ENCODE data around the gene LRBA.
"Not testable (repeated sequence)": the region's sequence is repeated elsewhere in the genome, so short reads cannot be mapped to it uniquely, and the experiment has no call there.

The LRBA gene

DNA sequence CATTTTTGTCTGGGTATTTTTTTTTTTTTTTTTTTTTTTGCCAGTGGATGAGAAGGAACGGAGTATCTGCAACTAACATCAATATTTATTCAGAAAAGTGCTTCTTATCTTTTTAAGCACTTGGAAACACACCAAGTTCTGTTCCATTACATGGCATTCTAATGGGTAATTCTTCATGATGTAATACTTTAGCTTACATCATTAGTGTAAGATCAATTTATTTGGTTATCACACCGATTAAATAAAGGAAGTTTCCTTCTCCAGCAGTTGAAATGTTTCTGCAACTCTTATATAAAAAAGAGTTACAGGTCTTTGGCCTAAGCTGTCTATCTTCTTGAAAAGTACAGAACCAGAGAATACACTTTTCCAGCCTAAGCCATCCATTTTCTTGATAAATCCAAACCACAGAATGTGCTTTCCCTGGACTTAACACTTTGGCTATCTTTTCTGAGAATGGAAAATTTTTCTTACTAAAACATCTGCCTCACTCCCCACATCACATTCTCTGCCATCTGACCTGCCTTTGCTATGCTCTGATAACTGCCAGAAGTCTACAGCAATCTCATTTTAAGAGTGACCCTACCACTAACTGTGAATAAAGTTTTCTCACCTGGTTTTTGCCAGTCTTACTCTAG lies 625.1 kb downstream of the LRBA start:
- peaks cover 6% of the 10 kb centered on the region for H3K36me3 ChIP-seq (ENCODE audit: insufficient read depth, low read length)
- no peaks in the 10 kb centered on the region for H3K9me3 ChIP-seq (ENCODE audit: low read length)
- H3K4me1 ChIP-seq (ENCODE audit: insufficient read depth, low read length): peaks cover 7% of the 10 kb centered on the region

DNA sequence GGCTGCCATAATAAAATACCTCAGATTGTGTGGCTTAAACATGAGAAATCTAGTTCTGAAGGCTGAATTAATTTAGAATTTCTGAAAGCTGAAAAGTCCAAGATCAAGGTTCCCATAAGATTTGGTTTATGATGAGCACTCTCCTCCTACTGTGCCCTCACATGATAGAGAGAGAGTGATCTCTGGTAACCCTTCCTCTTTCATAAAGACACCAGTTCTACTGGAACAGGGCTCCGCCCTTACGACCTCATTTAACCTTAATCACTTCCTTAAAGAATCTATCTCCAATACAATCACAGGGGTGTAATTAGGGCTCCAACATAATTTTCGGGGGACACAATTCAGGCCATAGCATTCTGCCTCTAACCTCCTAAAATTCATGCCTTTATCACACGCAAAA lies 627.1 kb downstream of the LRBA start:
- no peaks in the 10 kb centered on the region for H3K27me3 ChIP-seq (ENCODE audit: control insufficient read depth in 1 of 2, insufficient read depth in 2 of 2, low read length in 2 of 2)

More for the DNA sequence above, 625.1 kb downstream of the LRBA start:
- Histone ChIP-seq H3K4me3 (ENCODE audit: low read depth in 1 of 2, low read length in 2 of 2) (no peak overlapping the region), H3K27ac (ENCODE audit: low read depth, low read length) (no peak overlapping the region), H3K9ac (ENCODE audit: low read length) (no peak overlapping the region), H3K27me3 (ENCODE audit: control insufficient read depth in 1 of 2, insufficient read depth in 2 of 2, low read length in 2 of 2) (no peaks in the 10 kb centered on the region)

DNA sequence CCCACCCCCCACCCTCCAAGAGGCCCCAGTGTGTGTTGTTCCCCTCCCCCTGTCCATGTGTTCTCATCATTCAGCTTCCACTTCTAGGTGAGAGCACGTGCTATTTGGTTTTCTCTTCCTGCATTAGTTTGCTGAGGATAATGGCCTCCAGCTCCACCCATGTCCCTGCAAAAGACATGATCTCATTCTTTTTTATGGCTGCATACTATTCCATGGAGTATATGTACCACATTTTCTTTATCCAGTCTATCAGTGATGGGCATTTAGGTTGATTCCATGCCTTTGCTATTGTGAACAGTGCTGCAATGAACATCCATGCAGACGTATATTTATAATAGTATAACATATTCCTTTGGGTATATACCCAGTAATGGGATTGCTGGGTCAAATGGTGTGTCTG lies 628.7 kb downstream of the LRBA start:
- H3K27ac ChIP-seq (ENCODE audit: low read depth, low read length); H3K27me3 ChIP-seq (ENCODE audit: control insufficient read depth in 1 of 2, insufficient read depth in 2 of 2, low read length in 2 of 2); H3K4me1 ChIP-seq (ENCODE audit: insufficient read depth, low read length): not testable (repeated sequence)

More for the DNA sequence above, 627.1 kb downstream of the LRBA start:
- H3K27ac ChIP-seq (ENCODE audit: low read depth, low read length): no peak overlapping the region
- no peak overlapping the region for H3K9ac ChIP-seq (ENCODE audit: low read length)
- peaks cover 7% of the 10 kb centered on the region for H3K4me1 ChIP-seq (ENCODE audit: insufficient read depth, low read length)
- no peaks in the 10 kb centered on the region for H3K9me3 ChIP-seq (ENCODE audit: low read length)
- peaks cover 6% of the 10 kb centered on the region for H3K36me3 ChIP-seq (ENCODE audit: insufficient read depth, low read length)
- H3K4me3 ChIP-seq (ENCODE audit: low read depth in 1 of 2, low read length in 2 of 2): no peak overlapping the region

DNA sequence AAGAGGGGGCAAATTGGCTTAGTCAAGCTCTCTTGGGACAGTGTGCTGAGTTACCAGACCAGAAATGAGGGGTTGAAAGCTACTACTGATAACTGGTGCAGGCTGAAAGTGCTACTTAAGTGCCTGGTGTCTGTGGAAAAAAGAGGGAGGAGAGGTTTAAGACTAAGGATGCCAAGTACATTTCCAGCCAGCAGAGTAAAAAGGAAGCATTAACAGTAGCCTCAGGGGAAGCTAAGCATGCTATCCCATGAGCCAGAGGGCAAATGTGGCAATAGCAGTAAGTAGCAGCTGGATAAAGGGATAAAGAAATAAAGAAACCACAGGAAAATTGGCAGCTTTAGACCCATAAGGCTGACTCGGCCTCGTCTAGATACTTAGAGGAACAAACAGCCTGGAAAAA lies 629.5 kb downstream of the LRBA start:
- H3K27ac ChIP-seq (ENCODE audit: low read depth, low read length): no peak overlapping the region
- H3K4me1 ChIP-seq (ENCODE audit: insufficient read depth, low read length): peaks cover 7% of the 10 kb centered on the region
- no peak overlapping the region for H3K9ac ChIP-seq (ENCODE audit: low read length)
- peaks cover 6% of the 10 kb centered on the region for H3K36me3 ChIP-seq (ENCODE audit: insufficient read depth, low read length)
- H3K27me3 ChIP-seq (ENCODE audit: control insufficient read depth in 1 of 2, insufficient read depth in 2 of 2, low read length in 2 of 2): no peaks in the 10 kb centered on the region
- H3K4me3 ChIP-seq (ENCODE audit: low read depth in 1 of 2, low read length in 2 of 2): no peak overlapping the region
- no peaks in the 10 kb centered on the region for H3K9me3 ChIP-seq (ENCODE audit: low read length)

More for the DNA sequence above, 628.7 kb downstream of the LRBA start:
- H3K4me3 ChIP-seq (ENCODE audit: low read depth in 1 of 2, low read length in 2 of 2); H3K9ac ChIP-seq (ENCODE audit: low read length); H3K36me3 ChIP-seq (ENCODE audit: insufficient read depth, low read length); H3K9me3 ChIP-seq (ENCODE audit: low read length): not testable (repeated sequence)

DNA sequence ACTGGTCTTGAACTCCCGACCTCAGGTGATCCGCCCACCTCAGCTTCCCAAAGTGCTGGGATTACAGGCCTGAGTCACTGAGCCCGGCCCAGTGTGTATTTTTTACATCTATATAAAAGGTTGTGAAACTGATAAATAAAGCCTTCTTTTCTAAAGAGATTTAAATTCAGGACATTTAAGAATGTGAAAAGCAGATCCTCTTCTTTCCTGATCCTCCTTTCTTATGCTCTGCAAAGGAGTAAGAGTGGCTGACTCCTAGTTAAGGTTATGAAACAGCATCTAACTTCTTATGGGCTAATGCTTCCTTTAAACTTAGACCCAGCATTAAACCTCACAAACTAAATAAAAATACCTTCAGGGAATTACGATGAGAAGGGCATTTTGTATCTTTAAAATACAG lies 630.8 kb downstream of the LRBA start:
- Histone ChIP-seq H3K27me3 (ENCODE audit: control insufficient read depth in 1 of 2, insufficient read depth in 2 of 2, low read length in 2 of 2) (no peaks in the 10 kb centered on the region), H3K27ac (ENCODE audit: low read depth, low read length) (no peak overlapping the region), H3K4me3 (ENCODE audit: low read depth in 1 of 2, low read length in 2 of 2) (no peak overlapping the region), H3K9ac (ENCODE audit: low read length) (no peak overlapping the region), H3K4me1 (ENCODE audit: insufficient read depth, low read length) (peaks cover 7% of the 10 kb centered on the region), H3K36me3 (ENCODE audit: insufficient read depth, low read length) (peaks cover 6% of the 10 kb centered on the region), H3K9me3 (ENCODE audit: low read length) (no peaks in the 10 kb centered on the region)

DNA sequence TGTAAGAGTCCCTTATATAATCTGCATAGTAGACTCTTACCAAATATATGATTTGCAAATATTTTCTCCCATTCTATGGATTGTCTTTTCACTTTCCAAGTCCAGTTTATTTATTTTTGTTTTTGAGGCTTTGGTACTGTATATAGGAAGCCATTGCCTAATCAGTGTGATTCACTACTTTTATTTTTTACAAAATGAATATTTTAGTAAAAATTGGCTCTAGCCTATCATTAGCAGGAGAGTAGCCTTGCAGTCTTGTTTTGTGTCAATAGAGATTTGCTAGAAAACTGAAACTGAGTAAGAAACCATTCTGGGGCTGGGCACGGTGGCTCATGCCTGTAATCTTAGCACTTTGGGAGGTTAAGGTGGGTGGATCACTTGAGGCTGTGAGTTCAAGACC lies 633.1 kb downstream of the LRBA start:
- Histone ChIP-seq H3K27me3 (ENCODE audit: control insufficient read depth in 1 of 2, insufficient read depth in 2 of 2, low read length in 2 of 2) (no peaks in the 10 kb centered on the region), H3K36me3 (ENCODE audit: insufficient read depth, low read length) (no peaks in the 10 kb centered on the region), H3K4me1 (ENCODE audit: insufficient read depth, low read length) (peaks cover 7% of the 10 kb centered on the region), H3K9ac (ENCODE audit: low read length) (no peak overlapping the region), H3K27ac (ENCODE audit: low read depth, low read length) (no peak overlapping the region), H3K9me3 (ENCODE audit: low read length) (no peaks in the 10 kb centered on the region), H3K4me3 (ENCODE audit: low read depth in 1 of 2, low read length in 2 of 2) (no peak overlapping the region)

DNA sequence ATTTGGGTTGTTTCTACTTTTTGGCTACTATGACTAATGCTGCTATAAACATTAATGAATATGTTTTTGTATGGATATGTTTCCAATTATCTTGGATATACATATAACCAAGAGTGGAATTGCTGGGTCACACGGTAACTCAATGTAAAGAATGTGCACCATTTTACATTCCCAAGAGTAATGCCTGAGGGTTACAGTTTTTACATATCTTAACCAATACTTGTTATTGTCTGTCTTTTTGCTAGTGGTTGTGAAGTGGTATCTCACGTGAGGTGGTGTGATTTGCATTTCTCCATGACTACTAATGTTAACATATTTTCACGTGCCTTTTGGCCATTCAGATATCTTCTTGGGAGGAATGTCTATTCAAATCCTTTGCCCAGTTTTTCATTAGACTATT lies 633.5 kb downstream of the LRBA start:
- Histone ChIP-seq H3K36me3 (ENCODE audit: insufficient read depth, low read length) (no peaks in the 10 kb centered on the region), H3K4me1 (ENCODE audit: insufficient read depth, low read length) (peaks cover 7% of the 10 kb centered on the region), H3K27ac (ENCODE audit: low read depth, low read length) (no peak overlapping the region), H3K4me3 (ENCODE audit: low read depth in 1 of 2, low read length in 2 of 2) (no peak overlapping the region), H3K27me3 (ENCODE audit: control insufficient read depth in 1 of 2, insufficient read depth in 2 of 2, low read length in 2 of 2) (no peaks in the 10 kb centered on the region), H3K9me3 (ENCODE audit: low read length) (no peaks in the 10 kb centered on the region), H3K9ac (ENCODE audit: low read length) (no peak overlapping the region)

DNA sequence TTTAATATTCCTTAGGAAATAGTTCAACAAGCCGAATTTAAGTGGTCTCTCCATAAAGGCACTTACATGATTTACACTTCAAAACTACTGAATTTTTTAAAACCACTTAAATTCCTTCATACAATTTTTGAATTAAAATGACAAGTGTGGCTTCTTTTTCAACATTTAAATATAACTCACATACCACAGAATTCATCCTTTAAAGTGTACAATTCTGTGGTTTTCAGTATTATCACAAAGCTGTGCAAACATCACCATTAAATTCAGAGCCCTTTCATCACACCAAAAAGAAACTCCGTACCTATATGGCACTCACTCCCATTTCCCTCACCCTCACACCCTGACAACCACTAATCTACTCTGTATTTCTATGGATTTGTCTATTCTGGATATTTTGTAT lies 634.0 kb downstream of the LRBA start:
- H3K9me3 ChIP-seq (ENCODE audit: low read length): no peaks in the 10 kb centered on the region
- H3K27ac ChIP-seq (ENCODE audit: low read depth, low read length): no peak overlapping the region
- no peak overlapping the region for H3K4me3 ChIP-seq (ENCODE audit: low read depth in 1 of 2, low read length in 2 of 2)
- no peaks in the 10 kb centered on the region for H3K27me3 ChIP-seq (ENCODE audit: control insufficient read depth in 1 of 2, insufficient read depth in 2 of 2, low read length in 2 of 2)
- no peaks in the 10 kb centered on the region for H3K36me3 ChIP-seq (ENCODE audit: insufficient read depth, low read length)
- H3K9ac ChIP-seq (ENCODE audit: low read length): no peak overlapping the region
- peaks cover 7% of the 10 kb centered on the region for H3K4me1 ChIP-seq (ENCODE audit: insufficient read depth, low read length)

DNA sequence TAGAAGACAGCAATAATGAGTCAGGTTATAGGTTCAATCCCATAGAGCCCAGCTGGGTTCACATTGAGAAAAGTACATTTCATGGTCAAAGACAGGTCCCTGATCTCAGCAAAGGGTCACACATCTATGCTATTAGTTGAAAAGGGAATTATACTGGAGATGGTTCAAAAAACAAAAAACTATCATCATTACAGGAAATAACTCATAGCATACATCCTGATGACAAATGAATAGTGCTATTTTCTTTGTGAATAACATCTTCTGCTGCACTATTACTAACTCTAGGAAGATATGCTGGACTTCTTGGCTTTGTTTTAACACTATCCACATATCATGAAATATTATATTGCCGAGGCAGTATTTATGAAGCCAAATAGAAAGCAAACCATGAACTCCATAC lies 635.6 kb downstream of the LRBA start:
- no peak overlapping the region for H3K9ac ChIP-seq (ENCODE audit: low read length)
- no peaks in the 10 kb centered on the region for H3K9me3 ChIP-seq (ENCODE audit: low read length)
- H3K27me3 ChIP-seq (ENCODE audit: control insufficient read depth in 1 of 2, insufficient read depth in 2 of 2, low read length in 2 of 2): no peaks in the 10 kb centered on the region
- H3K27ac ChIP-seq (ENCODE audit: low read depth, low read length): no peak overlapping the region
- H3K4me1 ChIP-seq (ENCODE audit: insufficient read depth, low read length): no peaks in the 10 kb centered on the region
- no peaks in the 10 kb centered on the region for H3K36me3 ChIP-seq (ENCODE audit: insufficient read depth, low read length)
- no peak overlapping the region for H3K4me3 ChIP-seq (ENCODE audit: low read depth in 1 of 2, low read length in 2 of 2)

DNA sequence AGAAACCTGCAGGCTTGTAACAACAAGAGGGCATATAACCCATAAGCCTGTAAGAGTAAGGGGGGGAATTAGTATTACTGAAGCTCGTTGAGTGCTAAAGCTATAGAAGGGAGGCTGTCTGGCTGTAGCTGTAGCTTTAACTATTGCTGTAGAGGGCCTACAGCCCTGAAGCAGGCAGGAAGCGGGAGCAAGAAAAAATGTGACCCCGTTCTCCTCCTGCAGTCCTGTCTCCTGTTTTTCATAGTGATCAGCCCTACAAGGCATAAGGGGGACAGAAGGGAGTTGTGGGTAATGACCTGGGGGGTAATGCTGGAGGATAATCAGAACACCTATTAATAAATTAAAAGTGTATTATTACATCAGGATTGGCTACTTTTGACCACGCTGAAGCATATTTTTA lies 640.1 kb downstream of the LRBA start:
- no peaks in the 10 kb centered on the region for H3K27me3 ChIP-seq (ENCODE audit: control insufficient read depth in 1 of 2, insufficient read depth in 2 of 2, low read length in 2 of 2)
- H3K27ac ChIP-seq (ENCODE audit: low read depth, low read length): no peak overlapping the region
- peaks cover 4% of the 10 kb centered on the region for H3K4me1 ChIP-seq (ENCODE audit: insufficient read depth, low read length)
- no peak overlapping the region for H3K9ac ChIP-seq (ENCODE audit: low read length)
- no peaks in the 10 kb centered on the region for H3K36me3 ChIP-seq (ENCODE audit: insufficient read depth, low read length)
- no peak overlapping the region for H3K4me3 ChIP-seq (ENCODE audit: low read depth in 1 of 2, low read length in 2 of 2)
- no peaks in the 10 kb centered on the region for H3K9me3 ChIP-seq (ENCODE audit: low read length)

DNA sequence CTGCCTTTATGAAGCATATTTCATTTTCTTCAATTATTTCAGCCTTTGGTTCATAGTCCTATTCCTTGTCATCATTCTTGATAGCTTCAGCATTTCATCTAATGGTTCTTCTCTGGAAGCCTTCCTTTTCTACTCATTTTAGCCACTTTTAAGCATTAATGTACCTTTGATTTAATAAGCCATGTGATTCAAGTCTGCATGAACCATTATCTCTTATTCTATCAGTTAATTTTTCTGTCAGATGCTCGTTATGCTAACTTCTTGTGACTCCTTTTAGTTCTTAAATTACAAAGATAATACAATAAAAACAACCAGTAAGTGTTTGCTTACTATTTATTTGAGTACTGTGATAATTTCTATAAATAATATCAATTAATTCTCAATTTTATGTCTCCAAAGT lies 643.2 kb downstream of the LRBA start:
- H3K4me3 ChIP-seq (ENCODE audit: low read depth in 1 of 2, low read length in 2 of 2): no peak overlapping the region

More for the DNA sequence above, 643.2 kb downstream of the LRBA start:
- Histone ChIP-seq H3K9me3 (ENCODE audit: low read length) (no peaks in the 10 kb centered on the region), H3K9ac (ENCODE audit: low read length) (no peak overlapping the region), H3K27ac (ENCODE audit: low read depth, low read length) (no peak overlapping the region), H3K36me3 (ENCODE audit: insufficient read depth, low read length) (no peaks in the 10 kb centered on the region), H3K27me3 (ENCODE audit: control insufficient read depth in 1 of 2, insufficient read depth in 2 of 2, low read length in 2 of 2) (no peaks in the 10 kb centered on the region), H3K4me1 (ENCODE audit: insufficient read depth, low read length) (peaks cover 12% of the 10 kb centered on the region)
